Measurements from ENCODE around the gene AKR1C4. TPM values are rescaled to one million over a fixed set of nuclear protein-coding genes. Genes with fewer than 3 reads are reported as not detected.
"Not testable (repeated sequence)": the region's sequence is repeated elsewhere in the genome, so short reads cannot be mapped to it uniquely, and the experiment has no call there.

AKR1C4 gene
- total RNA-seq, 2 experiments from 2014 or later = not detected

GRCh38 chr10:5222942-5223341 is 26.3 kb downstream of the AKR1C4 start:
- CTCF ChIA-PET; H3K36me3 Mint-ChIP-seq; ATAC-seq; H3K9me3 Mint-ChIP-seq (ENCODE audit: low read depth); H3K4me3 Mint-ChIP-seq; DNase-seq; H3K27ac Mint-ChIP-seq; H3K27me3 Mint-ChIP-seq; H3K4me1 Mint-ChIP-seq: not testable (repeated sequence)

GRCh38 chr10:5229019-5229418 is 32.4 kb downstream of the AKR1C4 start:
- no peaks in the 10 kb centered on the region for H3K4me1 Mint-ChIP-seq
- CTCF ChIA-PET = no interaction called here
- DNase-seq = no peak
- H3K27ac Mint-ChIP-seq = no peak overlapping the region
- H3K36me3 Mint-ChIP-seq = no peaks in the 10 kb centered on the region
- no peaks in the 10 kb centered on the region for H3K9me3 Mint-ChIP-seq (ENCODE audit: low read depth)
- no peak for ATAC-seq
- H3K4me3 Mint-ChIP-seq = no peak overlapping the region
- H3K27me3 Mint-ChIP-seq = no peaks in the 10 kb centered on the region

GRCh38 chr10:5233324-5233723 is 36.7 kb downstream of the AKR1C4 start:
- Mint-ChIP-seq H3K27me3 (no peaks in the 10 kb centered on the region), H3K4me1 (no peaks in the 10 kb centered on the region), H3K9me3 (ENCODE audit: low read depth) (peaks cover 5% of the 10 kb centered on the region), H3K4me3 (no peak overlapping the region), H3K36me3 (peaks cover 2% of the 10 kb centered on the region), H3K27ac (no peak overlapping the region)
- ATAC-seq (no peak), DNase-seq (no peak)
- CTCF ChIA-PET = no interaction called here

GRCh38 chr10:5234106-5234860 is 37.6 kb downstream of the AKR1C4 start:
- peaks cover 5% of the 10 kb centered on the region for H3K9me3 Mint-ChIP-seq (ENCODE audit: low read depth)
- H3K36me3 Mint-ChIP-seq = peaks cover 2% of the 10 kb centered on the region
- DNase-seq (no peak), ATAC-seq (no peak)
- CTCF ChIA-PET = no interaction called here
- no peak overlapping the region for H3K4me3 Mint-ChIP-seq
- no peaks in the 10 kb centered on the region for H3K27me3 Mint-ChIP-seq
- H3K27ac Mint-ChIP-seq = no peak overlapping the region
- H3K4me1 Mint-ChIP-seq = no peaks in the 10 kb centered on the region

GRCh38 chr10:5237541-5237940 is 40.9 kb downstream of the AKR1C4 start:
- H3K4me1 Mint-ChIP-seq; H3K9me3 Mint-ChIP-seq (ENCODE audit: low read depth); CTCF ChIA-PET; ATAC-seq; DNase-seq; H3K27me3 Mint-ChIP-seq; H3K36me3 Mint-ChIP-seq; H3K4me3 Mint-ChIP-seq; H3K27ac Mint-ChIP-seq: not testable (repeated sequence)

GRCh38 chr10:5242585-5242984 is 45.9 kb downstream of the AKR1C4 start:
- H3K36me3 Mint-ChIP-seq = peaks cover 1% of the 10 kb centered on the region
- no peak overlapping the region for H3K27ac Mint-ChIP-seq
- no peaks in the 10 kb centered on the region for H3K4me1 Mint-ChIP-seq
- no peak for DNase-seq
- ATAC-seq = no peak
- H3K9me3 Mint-ChIP-seq (ENCODE audit: low read depth) = peaks cover 3% of the 10 kb centered on the region
- no peak overlapping the region for H3K4me3 Mint-ChIP-seq
- CTCF ChIA-PET = no interaction called here
- H3K27me3 Mint-ChIP-seq = no peaks in the 10 kb centered on the region

GRCh38 chr10:5243521-5243987 is 46.9 kb downstream of the AKR1C4 start:
- Mint-ChIP-seq H3K4me3 (no peak overlapping the region), H3K27me3 (no peaks in the 10 kb centered on the region), H3K9me3 (ENCODE audit: low read depth) (peaks cover 2% of the 10 kb centered on the region), H3K27ac (no peak overlapping the region), H3K4me1 (no peaks in the 10 kb centered on the region), H3K36me3 (no peaks in the 10 kb centered on the region)
- CTCF ChIA-PET = no interaction called here
- no peak for ATAC-seq
- no peak for DNase-seq

GRCh38 chr10:5252177-5253037 is 55.8 kb downstream of the AKR1C4 start:
- H3K27ac Mint-ChIP-seq = no peak overlapping the region
- H3K4me1 Mint-ChIP-seq = no peaks in the 10 kb centered on the region
- no peaks in the 10 kb centered on the region for H3K9me3 Mint-ChIP-seq (ENCODE audit: low read depth)
- CTCF ChIA-PET = no interaction called here
- no peak overlapping the region for H3K4me3 Mint-ChIP-seq
- no peaks in the 10 kb centered on the region for H3K36me3 Mint-ChIP-seq
- DNase-seq (no peak), ATAC-seq (no peak)
- H3K27me3 Mint-ChIP-seq = no peaks in the 10 kb centered on the region

- no peak for ATAC-seq
- Mint-ChIP-seq H3K27me3 (no peaks in the 10 kb centered on the region), H3K4me1 (no peaks in the 10 kb centered on the region)
Observed at GRCh38 chr10:5254488-5254887, 57.9 kb downstream of the AKR1C4 start.

GRCh38 chr10:5257768-5258167 is 61.1 kb downstream of the AKR1C4 start:
- DNase-seq = not testable (repeated sequence)

More at GRCh38 chr10:5254488-5254887, 57.9 kb downstream of the AKR1C4 start:
- no peak overlapping the region for H3K4me3 Mint-ChIP-seq
- no peaks in the 10 kb centered on the region for H3K36me3 Mint-ChIP-seq
- CTCF ChIA-PET = no interaction called here
- DNase-seq = no peak
- no peaks in the 10 kb centered on the region for H3K9me3 Mint-ChIP-seq (ENCODE audit: low read depth)
- H3K27ac Mint-ChIP-seq = no peak overlapping the region

GRCh38 chr10:5259132-5259951 is 62.7 kb downstream of the AKR1C4 start:
- no peak overlapping the region for H3K27ac Mint-ChIP-seq
- CTCF ChIA-PET = no interaction called here

More at GRCh38 chr10:5257768-5258167, 61.1 kb downstream of the AKR1C4 start:
- H3K4me1 Mint-ChIP-seq; CTCF ChIA-PET; H3K27me3 Mint-ChIP-seq; H3K36me3 Mint-ChIP-seq; ATAC-seq; H3K27ac Mint-ChIP-seq; H3K9me3 Mint-ChIP-seq (ENCODE audit: low read depth); H3K4me3 Mint-ChIP-seq: not testable (repeated sequence)

GRCh38 chr10:5259952-5260578 is 63.4 kb downstream of the AKR1C4 start:
- Mint-ChIP-seq H3K27ac (no peak overlapping the region), H3K9me3 (ENCODE audit: low read depth) (no peaks in the 10 kb centered on the region), H3K27me3 (no peaks in the 10 kb centered on the region), H3K36me3 (no peaks in the 10 kb centered on the region), H3K4me3 (no peak overlapping the region), H3K4me1 (no peaks in the 10 kb centered on the region)
- DNase-seq = no peak
- no peak for ATAC-seq
- CTCF ChIA-PET = no interaction called here

More at GRCh38 chr10:5259132-5259951, 62.7 kb downstream of the AKR1C4 start:
- H3K36me3 Mint-ChIP-seq = no peaks in the 10 kb centered on the region
- no peaks in the 10 kb centered on the region for H3K9me3 Mint-ChIP-seq (ENCODE audit: low read depth)
- no peak overlapping the region for H3K4me3 Mint-ChIP-seq
- H3K4me1 Mint-ChIP-seq = no peaks in the 10 kb centered on the region
- ATAC-seq (no peak), DNase-seq (no peak)
- no peaks in the 10 kb centered on the region for H3K27me3 Mint-ChIP-seq

GRCh38 chr10:5260828-5261227 is 64.2 kb downstream of the AKR1C4 start:
- no peaks in the 10 kb centered on the region for H3K27me3 Mint-ChIP-seq
- H3K27ac Mint-ChIP-seq = no peak overlapping the region
- CTCF ChIA-PET = no interaction called here
- no peaks in the 10 kb centered on the region for H3K36me3 Mint-ChIP-seq
- no peaks in the 10 kb centered on the region for H3K4me1 Mint-ChIP-seq
- no peak for DNase-seq
- no peak overlapping the region for H3K4me3 Mint-ChIP-seq
- ATAC-seq = no peak
- no peaks in the 10 kb centered on the region for H3K9me3 Mint-ChIP-seq (ENCODE audit: low read depth)

Measured in activated CD8-positive, alpha-beta memory T cell treated with anti-CD3 and anti-CD28 coated beads, Interleukin-2, amount 10 ng/mL, durations not matched to agents 7 days and 5 days (primary cell).